ENCODE results near the gene TUBB1. TPM values are rescaled to one million over a fixed set of nuclear protein-coding genes. Genes with fewer than 3 reads are reported as not detected.

TUBB1 gene
- total and polyA plus RNA-seq, 2 of the 13 experiments (the other 11 are each of a cell fraction or from before 2014, with no cell fraction given), result 0.11 to 57.6 TPM

DNA sequence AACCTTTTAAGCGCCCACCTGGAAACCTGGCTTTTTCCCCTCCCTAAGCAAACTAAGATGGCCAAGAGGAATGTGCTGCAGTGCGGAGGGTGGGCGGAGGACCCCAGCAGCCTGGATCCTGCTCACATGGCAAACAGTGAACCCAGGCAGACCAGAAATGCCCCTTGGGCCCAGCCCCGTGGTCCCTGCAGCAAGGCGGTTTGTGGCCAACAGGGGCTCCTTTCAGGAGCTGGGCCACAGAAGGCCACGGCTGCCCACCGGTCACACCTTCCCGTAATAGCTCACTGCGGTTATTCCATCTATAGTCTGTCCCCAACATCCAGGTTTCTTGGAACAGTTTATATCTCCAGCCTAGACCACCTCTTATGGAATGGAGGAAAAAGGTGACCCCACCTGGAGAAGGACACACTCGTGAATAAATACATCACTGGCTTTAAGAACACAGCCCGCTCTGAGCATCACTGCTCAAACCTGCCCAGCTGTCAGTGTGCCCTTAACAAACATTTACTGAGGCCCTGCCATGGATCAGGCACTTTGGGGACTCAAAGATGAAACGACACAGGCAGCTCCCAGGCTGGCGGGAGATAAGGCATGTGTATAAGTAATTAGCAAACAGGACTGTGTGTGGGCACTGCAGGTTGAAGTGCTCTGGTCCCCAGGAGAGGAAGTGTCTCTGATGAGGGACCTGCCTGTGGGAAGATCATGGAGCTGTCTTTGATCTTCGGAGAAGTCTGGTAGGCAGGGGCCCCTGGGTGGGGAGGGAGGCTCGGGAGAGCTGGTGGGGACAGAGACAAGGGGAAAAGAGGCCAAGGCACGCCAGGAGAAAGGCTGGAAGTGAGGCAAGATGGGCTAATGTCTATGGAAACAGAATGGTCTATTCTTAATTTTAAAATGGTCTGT is 3.2 kb upstream of the TUBB1 start (continued):
- TF ChIP-seq ZNF841 (CRISPR knock-in tag; IDR thresholded peaks at IDR 0.05; ENCODE audit: borderline replicate concordance), result no peak
- no peak for TF ChIP-seq ZNF20 (CRISPR knock-in tag; IDR thresholded peaks at IDR 0.05)
- TF ChIP-seq NBN (conservative IDR thresholded peaks at IDR 0.05), result no peak
- TF ChIP-seq, protein P1, sequence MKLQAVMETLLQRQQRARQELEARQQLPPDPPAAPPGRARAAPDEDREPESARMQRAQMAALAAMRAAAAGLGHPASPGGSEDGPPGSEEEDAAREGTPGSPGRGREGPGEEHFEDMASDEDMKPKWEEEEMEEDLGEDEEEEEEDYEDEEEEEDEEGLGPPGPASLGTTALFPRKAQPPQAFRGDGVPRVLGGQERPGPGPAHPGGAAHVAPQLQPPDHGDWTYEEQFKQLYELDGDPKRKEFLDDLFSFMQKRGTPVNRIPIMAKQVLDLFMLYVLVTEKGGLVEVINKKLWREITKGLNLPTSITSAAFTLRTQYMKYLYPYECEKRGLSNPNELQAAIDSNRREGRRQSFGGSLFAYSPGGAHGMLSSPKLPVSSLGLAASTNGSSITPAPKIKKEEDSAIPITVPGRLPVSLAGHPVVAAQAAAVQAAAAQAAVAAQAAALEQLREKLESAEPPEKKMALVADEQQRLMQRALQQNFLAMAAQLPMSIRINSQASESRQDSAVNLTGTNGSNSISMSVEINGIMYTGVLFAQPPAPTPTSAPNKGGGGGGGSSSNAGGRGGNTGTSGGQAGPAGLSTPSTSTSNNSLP (IDR thresholded peaks at IDR 0.05; ENCODE audit: low read depth, low read length), result peak; percentile 56; the same call in 1 of the 2 replicates
- 0 out of 2 replicates have a peak, but pooled peaks have one; percentile 30 for TF ChIP-seq HINFP (CRISPR knock-in tag; IDR thresholded peaks at IDR 0.05; ENCODE audit: low read depth)
- no peak for TF ChIP-seq TBP (CRISPR knock-in tag; IDR thresholded peaks at IDR 0.05)
- TF ChIP-seq ZBTB1 (CRISPR knock-in tag; IDR thresholded peaks at IDR 0.05; ENCODE audit: borderline replicate concordance), result no peak
- TF ChIP-seq, protein P2, sequence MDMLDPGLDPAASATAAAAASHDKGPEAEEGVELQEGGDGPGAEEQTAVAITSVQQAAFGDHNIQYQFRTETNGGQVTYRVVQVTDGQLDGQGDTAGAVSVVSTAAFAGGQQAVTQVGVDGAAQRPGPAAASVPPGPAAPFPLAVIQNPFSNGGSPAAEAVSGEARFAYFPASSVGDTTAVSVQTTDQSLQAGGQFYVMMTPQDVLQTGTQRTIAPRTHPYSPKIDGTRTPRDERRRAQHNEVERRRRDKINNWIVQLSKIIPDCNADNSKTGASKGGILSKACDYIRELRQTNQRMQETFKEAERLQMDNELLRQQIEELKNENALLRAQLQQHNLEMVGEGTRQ (IDR thresholded peaks at IDR 0.05; ENCODE audit: low read depth, low read length), result no peak
- TF ChIP-seq, protein P2 (CRISPR knock-in tag; IDR thresholded peaks at IDR 0.05; ENCODE audit: borderline replicate concordance), result no peak
- no peak for TF ChIP-seq ATM (IDR thresholded peaks at IDR 0.05; ENCODE audit: borderline replicate concordance)
- TF ChIP-seq SMARCE1 (IDR thresholded peaks at IDR 0.05; ENCODE audit: borderline replicate concordance), result no peak
- TF ChIP-seq TAF15 (IDR thresholded peaks at IDR 0.05; ENCODE audit: low read depth, low read length, poor library complexity, severe bottlenecking), result no peak
- TF ChIP-seq ZNF510 (CRISPR knock-in tag; IDR thresholded peaks at IDR 0.05; ENCODE audit: low read depth), result peak; percentile 66; the same call in 1 of the 2 replicates
- peak; percentile 92; the same call in 1 of the 2 replicates for TF ChIP-seq TP53 (CRISPR knock-in tag; conservative IDR thresholded peaks at IDR 0.05)
- TF ChIP-seq, protein P3, sequence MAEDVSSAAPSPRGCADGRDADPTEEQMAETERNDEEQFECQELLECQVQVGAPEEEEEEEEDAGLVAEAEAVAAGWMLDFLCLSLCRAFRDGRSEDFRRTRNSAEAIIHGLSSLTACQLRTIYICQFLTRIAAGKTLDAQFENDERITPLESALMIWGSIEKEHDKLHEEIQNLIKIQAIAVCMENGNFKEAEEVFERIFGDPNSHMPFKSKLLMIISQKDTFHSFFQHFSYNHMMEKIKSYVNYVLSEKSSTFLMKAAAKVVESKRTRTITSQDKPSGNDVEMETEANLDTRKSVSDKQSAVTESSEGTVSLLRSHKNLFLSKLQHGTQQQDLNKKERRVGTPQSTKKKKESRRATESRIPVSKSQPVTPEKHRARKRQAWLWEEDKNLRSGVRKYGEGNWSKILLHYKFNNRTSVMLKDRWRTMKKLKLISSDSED (CRISPR knock-in tag; IDR thresholded peaks at IDR 0.05), result no peak
- no peak for TF ChIP-seq ZKSCAN1 (IDR thresholded peaks at IDR 0.05; ENCODE audit: low read length)
- TF ChIP-seq ZNF816 (CRISPR knock-in tag; IDR thresholded peaks at IDR 0.05; ENCODE audit: borderline replicate concordance), result no peak
- no peak for TF ChIP-seq TEAD2 (CRISPR knock-in tag; IDR thresholded peaks at IDR 0.05)
- TF ChIP-seq HOXA7 (CRISPR knock-in tag; IDR thresholded peaks at IDR 0.05), result no peak
- peak; percentile 89; the same call in 1 of the 2 replicates for TF ChIP-seq AHR (CRISPR knock-in tag; IDR thresholded peaks at IDR 0.05)
- TF ChIP-seq SP4 (CRISPR knock-in tag; IDR thresholded peaks at IDR 0.05), result peak; percentile 48; the same call in 1 of the 2 replicates
- TF ChIP-seq ZNF639 (CRISPR knock-in tag; conservative IDR thresholded peaks at IDR 0.05), result peak; percentile 40; the same call in 1 of the 2 replicates
